Measurements from ENCODE around the gene RTN4R.

Gene RTN4R

DNA sequence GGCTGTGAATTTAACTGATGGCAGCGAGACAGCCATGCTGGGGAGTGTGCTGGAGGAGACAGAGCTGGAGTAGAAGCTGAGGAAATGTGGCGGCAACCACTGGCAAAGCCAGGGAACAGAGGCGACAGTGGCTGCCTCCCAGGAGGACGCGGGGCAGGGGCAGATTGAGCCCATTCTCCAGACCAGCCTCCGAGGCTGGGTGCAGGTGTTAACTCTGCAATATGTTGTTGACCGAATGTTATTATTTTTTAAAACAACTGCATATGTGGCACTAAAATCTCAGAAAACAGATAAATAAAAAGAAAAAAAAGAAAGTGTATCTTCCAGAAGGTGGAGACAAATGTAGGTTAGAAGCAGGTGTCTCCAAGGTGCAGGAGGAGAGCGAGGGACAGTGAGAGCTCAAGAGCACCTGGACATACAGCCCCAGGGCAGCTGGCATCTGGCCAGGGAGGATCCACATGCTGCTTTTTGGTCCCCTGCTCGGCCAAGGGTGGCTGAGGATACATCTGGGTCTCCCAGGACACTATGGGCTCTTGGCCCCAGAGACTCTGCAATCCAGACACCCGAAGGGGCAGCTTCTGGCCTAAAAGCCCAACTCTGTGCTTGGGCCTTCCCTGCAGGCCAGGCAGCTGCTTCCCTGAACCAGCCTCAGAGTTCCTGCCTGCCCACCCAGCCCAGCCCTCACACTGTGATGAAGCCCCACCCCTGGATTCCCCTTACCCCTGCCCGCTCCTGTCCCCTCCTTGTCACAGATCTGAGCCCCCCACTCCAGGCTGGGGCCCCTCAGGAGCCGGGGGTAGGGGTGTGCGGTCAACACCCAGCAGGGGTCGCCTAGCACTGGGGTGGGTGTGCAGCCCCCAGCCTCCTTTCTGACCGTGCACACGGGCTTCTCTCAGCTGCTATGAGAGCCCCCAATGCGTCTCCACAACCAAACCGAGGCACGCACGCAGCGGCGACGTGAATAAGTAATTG lies 12.9 kb downstream of the RTN4R start:
- in situ Hi-C loops (cut with MboI; ENCODE audit: low sequenced_read_pairs, unreplicated experiment), result loop anchor here (10.0 kb wide), 1 partner anchor 100 kb away; the partner anchor contains the start of gene CCDC188
- TF ChIP-seq, protein P1, sequence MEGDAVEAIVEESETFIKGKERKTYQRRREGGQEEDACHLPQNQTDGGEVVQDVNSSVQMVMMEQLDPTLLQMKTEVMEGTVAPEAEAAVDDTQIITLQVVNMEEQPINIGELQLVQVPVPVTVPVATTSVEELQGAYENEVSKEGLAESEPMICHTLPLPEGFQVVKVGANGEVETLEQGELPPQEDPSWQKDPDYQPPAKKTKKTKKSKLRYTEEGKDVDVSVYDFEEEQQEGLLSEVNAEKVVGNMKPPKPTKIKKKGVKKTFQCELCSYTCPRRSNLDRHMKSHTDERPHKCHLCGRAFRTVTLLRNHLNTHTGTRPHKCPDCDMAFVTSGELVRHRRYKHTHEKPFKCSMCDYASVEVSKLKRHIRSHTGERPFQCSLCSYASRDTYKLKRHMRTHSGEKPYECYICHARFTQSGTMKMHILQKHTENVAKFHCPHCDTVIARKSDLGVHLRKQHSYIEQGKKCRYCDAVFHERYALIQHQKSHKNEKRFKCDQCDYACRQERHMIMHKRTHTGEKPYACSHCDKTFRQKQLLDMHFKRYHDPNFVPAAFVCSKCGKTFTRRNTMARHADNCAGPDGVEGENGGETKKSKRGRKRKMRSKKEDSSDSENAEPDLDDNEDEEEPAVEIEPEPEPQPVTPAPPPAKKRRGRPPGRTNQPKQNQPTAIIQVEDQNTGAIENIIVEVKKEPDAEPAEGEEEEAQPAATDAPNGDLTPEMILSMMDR (IDR thresholded peaks at IDR 0.05; ENCODE audit: borderline replicate concordance, control extremely low read depth, extremely low read depth, insufficient read depth, missing control alignments), result no peak
- no peak for DNase-seq (ENCODE audit: low spot score)

DNA sequence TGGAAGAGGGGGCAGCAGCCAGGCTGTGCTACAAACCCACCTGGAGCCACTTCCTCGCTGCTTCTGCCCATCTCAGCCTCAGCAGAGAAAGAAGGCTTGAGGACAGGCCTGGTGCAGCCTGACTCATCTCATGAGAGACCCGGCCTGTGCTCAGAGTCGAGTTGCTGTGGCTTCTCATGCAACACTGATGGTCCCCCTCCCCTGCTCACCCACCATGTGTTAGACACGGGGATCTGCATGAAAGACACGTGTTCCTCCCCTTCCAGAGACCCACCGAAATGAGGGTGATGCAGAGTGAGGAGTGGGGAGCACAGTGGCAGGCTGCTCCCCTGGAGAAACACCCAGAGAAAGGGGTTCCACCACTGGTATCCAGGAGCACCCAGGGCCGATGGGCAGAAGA lies 15.0 kb downstream of the RTN4R start:
- TF ChIP-seq, protein P1 (IDR thresholded peaks at IDR 0.05; ENCODE audit: borderline replicate concordance, control extremely low read depth, extremely low read depth, insufficient read depth, missing control alignments), result no peak
- in situ Hi-C loops (cut with MboI; ENCODE audit: low sequenced_read_pairs, unreplicated experiment), result loop anchor here (10.0 kb wide), 1 partner anchor 98 kb away; the partner anchor contains the start of gene CCDC188
- no peak for DNase-seq (ENCODE audit: low spot score)

DNA sequence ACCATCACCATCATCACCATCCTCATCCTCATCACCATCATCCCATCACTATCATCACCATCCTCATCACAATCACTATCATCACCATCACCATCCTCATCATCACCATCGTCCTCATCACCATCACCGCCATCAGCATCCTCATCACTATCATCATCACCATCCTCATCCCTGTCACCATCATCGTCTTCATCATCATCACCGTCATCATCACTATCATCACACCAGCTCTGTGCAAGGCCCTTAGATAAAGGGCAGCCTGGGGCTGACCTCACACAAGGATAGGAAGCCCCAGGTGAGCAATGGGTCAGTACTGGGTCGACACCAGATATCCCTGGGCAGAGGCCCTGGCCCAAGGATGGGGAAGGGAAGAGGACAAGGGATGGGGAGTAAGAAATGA lies 16.1 kb downstream of the RTN4R start:
- in situ Hi-C loops (cut with MboI; ENCODE audit: low sequenced_read_pairs, unreplicated experiment), result loop anchor here (10.0 kb wide), 1 partner anchor 97 kb away; the partner anchor contains the start of gene CCDC188
- TF ChIP-seq, protein P1 (IDR thresholded peaks at IDR 0.05; ENCODE audit: borderline replicate concordance, control extremely low read depth, extremely low read depth, insufficient read depth, missing control alignments), result no peak
- no peak for DNase-seq (ENCODE audit: low spot score)

DNA sequence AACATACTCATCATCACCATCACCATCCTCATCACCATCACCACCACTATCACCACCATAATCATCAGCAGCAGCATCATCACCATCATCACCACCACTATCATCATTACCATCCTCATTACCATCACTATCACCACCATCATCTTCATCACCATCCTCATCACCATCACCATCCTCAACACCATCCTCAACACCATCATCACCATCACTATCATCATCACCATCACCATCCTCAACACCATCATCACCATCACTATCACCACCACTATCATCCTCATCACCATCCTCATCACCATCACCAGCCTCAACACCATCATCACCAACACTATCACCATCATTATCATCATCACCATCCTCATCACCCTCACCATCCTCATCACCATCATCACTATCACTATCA lies 16.6 kb downstream of the RTN4R start:
- in situ Hi-C loops (cut with MboI; ENCODE audit: low sequenced_read_pairs, unreplicated experiment), result loop anchor here (10.0 kb wide), 1 partner anchor 97 kb away; the partner anchor contains the start of gene CCDC188
- TF ChIP-seq, protein P1 (IDR thresholded peaks at IDR 0.05; ENCODE audit: borderline replicate concordance, control extremely low read depth, extremely low read depth, insufficient read depth, missing control alignments), result no peak
- DNase-seq (ENCODE audit: low spot score), result no peak

DNA sequence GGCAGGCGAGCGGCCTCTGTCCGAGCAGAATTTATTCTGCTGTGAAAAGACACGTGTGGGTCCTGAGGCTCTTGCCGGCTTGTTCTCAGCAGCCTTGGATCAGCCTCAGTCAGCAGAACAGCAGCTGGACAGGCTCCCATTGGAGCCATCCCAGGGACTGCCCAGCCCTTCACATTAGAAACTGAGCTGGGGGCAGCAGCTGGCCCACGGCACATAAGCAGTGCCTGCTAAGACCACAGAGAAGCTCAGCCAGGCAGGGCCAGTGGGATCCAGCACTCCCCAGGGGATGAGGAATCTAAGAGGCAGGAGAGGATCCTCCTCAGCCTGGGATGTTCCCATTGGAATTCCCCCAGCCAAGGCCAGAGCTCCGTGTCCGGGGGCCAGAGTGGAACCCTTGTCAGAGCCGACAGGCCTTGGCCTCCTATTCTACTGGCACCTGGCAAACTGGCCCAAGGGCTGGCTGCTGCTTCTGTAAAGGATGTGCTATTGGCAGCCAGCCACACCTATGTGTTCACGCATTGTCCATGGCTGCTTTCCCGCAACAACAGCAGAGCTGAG lies 18.2 kb downstream of the RTN4R start:
- DNase-seq (ENCODE audit: low spot score), result no peak
- TF ChIP-seq, protein P1 (IDR thresholded peaks at IDR 0.05; ENCODE audit: borderline replicate concordance, control extremely low read depth, extremely low read depth, insufficient read depth, missing control alignments), result no peak
- in situ Hi-C loops (cut with MboI; ENCODE audit: low sequenced_read_pairs, unreplicated experiment), result loop anchor here (10.0 kb wide), 1 partner anchor 95 kb away; the partner anchor contains the start of gene CCDC188

DNA sequence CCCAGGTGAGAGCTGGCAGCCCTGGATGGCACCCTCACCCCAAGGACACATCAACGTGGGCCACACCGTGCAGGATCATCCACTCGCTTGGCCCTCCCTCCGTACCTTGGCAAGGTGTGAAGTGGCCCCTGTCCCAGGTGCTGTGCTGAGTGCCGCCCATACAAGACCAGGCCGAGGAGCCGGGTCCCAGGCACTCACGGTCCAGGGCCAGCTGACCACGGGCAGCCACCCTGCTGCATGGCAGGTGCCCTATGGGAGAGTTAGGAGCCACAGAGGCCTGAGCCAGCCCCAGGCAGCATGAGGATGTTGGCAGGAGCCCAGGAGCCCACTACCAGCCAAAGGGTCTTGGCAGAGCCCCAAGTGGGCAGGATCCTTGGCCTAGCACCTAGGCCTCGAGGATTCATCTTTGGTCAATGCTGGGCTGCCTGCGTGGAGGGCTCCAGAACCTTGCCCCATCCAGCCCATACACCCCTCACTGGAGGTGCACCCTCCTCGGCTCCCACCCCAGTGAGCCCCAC lies 19.6 kb downstream of the RTN4R start:
- no peak for DNase-seq (ENCODE audit: low spot score)
- TF ChIP-seq, protein P1 (IDR thresholded peaks at IDR 0.05; ENCODE audit: borderline replicate concordance, control extremely low read depth, extremely low read depth, insufficient read depth, missing control alignments), result no peak
- in situ Hi-C loops (cut with MboI; ENCODE audit: low sequenced_read_pairs, unreplicated experiment), result no loop called here

All from GM13976 (cell line).